DMS153 (cell line): ENCODE results near the gene IHH.

Experiments used
- DNase-seq: peaks from one replicate; lab custom pipeline; 2025; lab: John Stamatoyannopoulos, UW

IHH gene

GRCh38 chr2:219060821-219061791 lies at the start of gene IHH:
Gene IHH, minus strand, starts transcription at chr2:219060921. Its CDS starts 454 bp downstream, at chr2:219060467.
- DNase-seq = no peak

GRCh38 chr2:219109471-219109870 lies 48.8 kb upstream of the IHH start:
- no peak for DNase-seq

DNA sequence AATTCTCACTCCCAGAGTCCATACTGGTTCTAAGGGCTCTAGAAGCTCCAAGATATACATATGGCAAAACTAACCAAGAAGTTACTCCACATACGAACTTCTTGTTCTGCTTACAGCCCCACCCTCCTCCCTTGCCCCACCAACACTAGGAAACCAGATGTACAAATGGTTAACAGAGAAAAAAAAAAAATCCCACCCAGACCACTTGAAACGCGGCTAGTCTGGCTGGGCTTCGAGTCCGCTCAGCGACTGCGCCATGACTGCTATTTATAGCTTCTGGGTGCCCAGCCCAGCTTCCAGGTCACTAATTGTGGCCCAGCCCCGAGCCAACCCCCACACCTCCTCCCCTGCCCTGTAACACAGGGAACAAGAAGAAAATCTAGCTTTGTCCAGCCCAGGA lies 47.0 kb upstream of the IHH start:
- no peak for DNase-seq

- DNase-seq = no peak
Measured at GRCh38 chr2:219106251-219106650, 45.5 kb upstream of the IHH start.

DNA sequence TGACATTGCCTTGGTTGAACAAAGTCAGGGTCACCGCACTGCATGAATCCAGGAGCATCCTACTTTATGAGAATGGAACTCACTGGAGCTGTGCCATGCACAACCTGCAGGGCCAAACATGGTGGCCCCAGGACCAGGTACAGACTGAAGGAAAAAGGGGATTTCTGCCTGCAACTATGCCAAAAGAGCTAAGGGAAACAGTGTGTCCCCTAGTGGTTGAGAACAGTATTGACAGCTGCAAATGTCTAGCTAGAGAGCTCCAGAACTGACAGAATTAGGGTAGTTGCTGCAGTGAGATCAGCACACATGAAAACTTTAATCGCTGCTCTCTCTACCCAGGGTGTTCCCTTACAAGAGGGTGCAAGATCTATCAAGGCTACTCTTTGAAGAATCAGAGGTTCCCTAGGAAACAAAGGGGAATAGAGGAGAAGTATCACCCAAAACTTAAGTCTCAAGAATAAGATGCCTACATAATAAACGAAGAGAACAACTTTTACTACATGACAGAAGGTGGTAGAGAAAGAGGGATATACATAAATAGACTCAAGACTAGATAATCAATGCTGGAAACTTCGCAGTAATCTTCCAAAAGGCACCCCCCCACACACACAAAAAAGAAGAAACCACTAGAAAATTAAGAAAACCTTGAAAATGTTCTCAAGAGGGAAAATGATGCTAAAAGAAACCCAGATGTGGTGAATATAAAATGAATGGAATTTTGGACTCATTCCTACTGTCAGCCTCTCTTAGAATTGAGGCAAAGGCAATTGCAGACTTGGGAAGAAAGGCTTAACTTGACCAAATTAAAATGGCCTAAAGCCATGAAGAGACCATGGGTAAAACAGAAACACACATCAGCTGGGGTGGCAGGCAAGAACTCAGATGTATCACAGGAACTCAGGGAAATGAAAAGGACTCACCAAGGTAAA lies 43.6 kb upstream of the IHH start:
- DNase-seq = no peak

GRCh38 chr2:219099329-219099728 lies 38.6 kb upstream of the IHH start:
- DNase-seq = no peak

- DNase-seq = no peak
Measured at GRCh38 chr2:219095406-219095935, 34.8 kb upstream of the IHH start.

GRCh38 chr2:219094171-219094570 lies 33.5 kb upstream of the IHH start:
- no peak for DNase-seq

DNA sequence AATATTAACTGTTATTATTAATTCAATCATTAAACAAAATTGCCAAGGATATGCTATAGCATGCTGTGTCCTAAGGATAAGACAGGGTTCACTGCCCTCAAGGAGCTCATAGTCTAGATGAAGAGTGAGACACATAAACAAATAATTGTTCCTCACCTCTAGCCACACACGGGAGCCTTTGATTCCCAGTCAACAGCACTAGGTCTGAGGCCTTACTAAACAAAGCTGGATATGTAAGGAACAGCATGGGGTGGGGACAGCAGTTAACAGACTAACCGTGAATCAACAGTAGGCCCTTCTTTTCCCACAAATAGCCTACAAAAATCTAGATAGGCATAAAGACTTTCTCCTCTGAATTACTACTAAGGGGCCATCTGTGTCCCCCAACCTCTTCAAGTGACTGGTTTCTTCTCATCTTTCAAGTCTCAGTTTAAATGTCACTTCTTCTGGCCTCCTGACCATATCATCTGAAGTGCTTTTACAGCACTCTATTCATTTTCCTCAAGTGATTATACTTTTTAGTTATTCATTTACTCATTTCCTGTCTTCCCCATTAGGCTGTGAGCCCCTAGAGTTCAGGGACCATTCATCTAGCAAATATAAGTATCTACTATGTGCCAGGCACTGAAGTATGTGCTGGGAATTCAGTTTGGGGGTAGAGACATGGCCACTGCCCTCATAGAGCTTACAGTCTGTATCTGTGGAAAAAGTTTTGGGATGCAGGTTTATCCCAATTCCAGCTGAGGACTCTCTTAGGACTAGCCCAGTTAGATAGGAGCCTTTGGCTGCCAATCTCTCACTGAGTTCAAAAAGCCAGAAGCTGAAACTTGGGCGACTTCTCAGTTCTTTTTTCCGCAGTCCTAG lies 29.9 kb upstream of the IHH start:
- DNase-seq = no peak

GRCh38 chr2:219089330-219089729 lies 28.6 kb upstream of the IHH start:
- no peak for DNase-seq

GRCh38 chr2:219087848-219088247 lies 27.1 kb upstream of the IHH start:
- no peak for DNase-seq

- DNase-seq = no peak
Measured at GRCh38 chr2:219087361-219087760, 26.6 kb upstream of the IHH start.

DNA sequence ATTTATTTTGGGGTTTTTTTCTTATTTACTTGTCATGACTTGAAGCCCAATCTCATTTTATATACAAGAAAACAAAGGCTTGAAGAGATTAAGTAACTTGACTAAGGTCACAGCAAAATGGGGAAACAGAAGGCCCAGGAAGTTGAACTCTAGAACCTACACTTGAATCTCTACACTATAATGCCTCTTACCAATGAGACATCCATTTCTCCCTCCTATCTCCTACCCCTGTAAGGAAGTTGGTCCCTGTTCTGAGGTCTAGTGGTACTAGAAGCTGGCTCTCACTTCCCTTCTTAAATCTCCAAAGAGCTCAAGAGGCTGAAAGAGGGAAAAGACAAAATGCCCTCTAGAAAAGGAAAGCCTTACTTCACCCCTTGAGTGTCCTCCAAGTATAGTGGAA lies 25.5 kb upstream of the IHH start:
- DNase-seq = no peak

- DNase-seq = no peak
Measured at GRCh38 chr2:219084791-219085190, 24.1 kb upstream of the IHH start.

GRCh38 chr2:219082332-219082958 lies 21.7 kb upstream of the IHH start:
- DNase-seq = no peak

- DNase-seq = no peak
Measured at GRCh38 chr2:219081701-219082331, 21.1 kb upstream of the IHH start.

DNA sequence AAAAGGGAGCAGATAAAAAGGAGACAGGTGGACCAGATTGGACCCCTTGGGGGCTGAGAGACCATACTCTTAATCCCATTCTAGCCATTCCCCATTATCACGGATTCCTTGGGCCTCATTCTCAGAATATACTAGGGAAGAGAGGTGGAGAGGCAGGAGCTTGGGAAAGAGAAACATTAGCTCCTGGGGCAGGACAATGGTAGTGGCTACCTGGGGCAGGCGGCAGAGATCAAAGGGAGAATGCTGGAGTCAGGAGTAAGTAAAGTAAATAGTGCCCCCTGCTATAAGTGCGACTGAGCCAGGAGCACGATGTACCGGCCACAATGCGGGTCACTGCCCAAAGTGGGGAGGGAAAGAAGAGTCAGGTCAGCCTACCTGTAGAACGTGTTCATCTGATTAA lies 20.4 kb upstream of the IHH start:
- DNase-seq = no peak

DNA sequence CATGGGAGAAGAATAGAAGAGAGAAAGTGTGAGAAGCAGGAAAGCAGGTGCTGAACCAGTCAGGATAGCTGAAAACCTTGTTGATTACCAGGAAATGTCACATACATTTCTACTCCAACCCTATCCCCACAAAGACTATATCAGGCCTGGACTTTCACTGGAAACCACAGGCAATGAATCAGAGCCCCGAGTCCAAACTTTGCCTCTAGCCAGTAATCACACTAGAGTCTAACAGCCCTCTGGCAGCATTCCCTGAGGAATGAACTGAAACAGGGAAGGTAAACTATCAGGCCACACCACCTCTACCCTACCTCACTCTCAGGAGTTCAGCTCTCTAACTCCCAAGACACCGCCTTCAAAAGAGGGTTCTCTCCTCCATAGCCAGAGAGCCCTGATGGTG lies 18.7 kb upstream of the IHH start:
- no peak for DNase-seq

DNA sequence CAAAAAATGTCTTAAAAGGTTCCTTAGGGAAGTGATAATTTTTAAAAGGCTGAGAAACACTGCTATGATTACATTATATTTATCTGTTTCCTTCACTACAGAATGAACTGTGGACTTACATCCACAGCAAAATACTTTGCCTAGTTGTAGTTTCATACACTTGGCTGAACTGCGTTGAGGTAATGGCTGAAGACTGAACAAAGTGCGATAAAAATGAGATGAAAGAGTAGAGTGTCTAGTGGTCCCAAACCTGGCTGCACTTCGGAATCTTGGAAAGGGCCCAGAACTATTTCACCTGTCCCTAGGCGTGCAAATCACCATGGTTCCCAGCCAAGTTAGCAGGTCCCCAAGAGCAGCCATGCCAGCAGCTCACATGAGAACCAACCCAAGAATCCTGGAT lies 18.2 kb upstream of the IHH start:
- no peak for DNase-seq

DNA sequence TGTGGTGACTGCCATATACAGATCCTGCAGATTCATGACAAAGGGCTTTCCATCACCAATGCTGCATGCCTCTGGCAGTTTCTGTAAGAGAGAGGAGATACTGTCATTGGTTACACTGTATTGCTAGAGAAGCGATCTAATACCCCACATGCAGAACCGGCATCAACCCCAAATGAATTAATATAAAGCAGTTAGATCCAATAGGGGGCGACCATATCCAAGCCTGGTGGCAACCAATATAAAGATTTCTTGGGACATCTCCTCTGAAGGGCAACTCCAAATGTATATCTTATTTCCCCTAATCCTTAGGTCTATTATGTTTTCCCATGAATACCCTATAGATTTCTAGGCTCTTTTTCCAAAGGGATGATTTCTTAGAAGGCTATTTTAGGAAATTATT lies 17.4 kb upstream of the IHH start:
- DNase-seq = no peak

DNA sequence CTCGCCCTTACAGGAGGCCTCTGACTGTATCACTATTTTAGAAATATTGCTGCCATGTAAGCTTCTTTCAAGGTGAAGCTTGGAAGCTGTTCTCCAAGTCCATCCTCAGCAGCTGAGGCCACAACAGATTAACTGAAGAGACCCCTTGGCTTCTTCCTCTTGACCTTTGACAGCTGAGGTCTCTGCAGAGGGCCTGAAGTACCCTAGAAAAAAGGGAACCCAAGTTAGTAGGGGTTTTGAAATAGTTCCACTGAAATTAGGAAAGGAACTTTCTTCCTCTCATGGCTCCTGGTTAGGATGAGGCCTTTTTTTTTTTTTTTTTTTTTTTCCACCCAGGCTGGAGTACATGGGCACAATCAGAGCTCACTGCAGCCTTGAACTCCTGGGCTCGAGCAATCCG lies 15.5 kb upstream of the IHH start:
- no peak for DNase-seq
